GM19025 (cell line): Measurements from ENCODE around the gene FAM78A.
"Not testable (repeated sequence)": the region's sequence is repeated elsewhere in the genome, so short reads cannot be mapped to it uniquely, and the experiment has no call there.

Experiments
- ATAC-seq: cut with Tn5 transposase; IDR thresholded peaks from one replicate; pipeline ENCODE4 v1.9.1; 2021; ENCODE audit warnings: mild to moderate bottlenecking, low read depth, moderate library complexity; ENCODE audit not compliant: unreplicated experiment

The FAM78A gene

GRCh38 chr9:131282688-131283422 is 6.5 kb upstream of the FAM78A start:
- no peak for ATAC-seq

- no peak for ATAC-seq
Measured at GRCh38 chr9:131282175-131282574, 5.9 kb upstream of the FAM78A start.

GRCh38 chr9:131281119-131281965 is 5.0 kb upstream of the FAM78A start:
- ATAC-seq: no peak

GRCh38 chr9:131280660-131281059 is 4.3 kb upstream of the FAM78A start:
- ATAC-seq: no peak

GRCh38 chr9:131279863-131280570 is 3.7 kb upstream of the FAM78A start:
- ATAC-seq: no peak

- no peak for ATAC-seq
Measured at GRCh38 chr9:131279196-131279862, 3.0 kb upstream of the FAM78A start.

DNA sequence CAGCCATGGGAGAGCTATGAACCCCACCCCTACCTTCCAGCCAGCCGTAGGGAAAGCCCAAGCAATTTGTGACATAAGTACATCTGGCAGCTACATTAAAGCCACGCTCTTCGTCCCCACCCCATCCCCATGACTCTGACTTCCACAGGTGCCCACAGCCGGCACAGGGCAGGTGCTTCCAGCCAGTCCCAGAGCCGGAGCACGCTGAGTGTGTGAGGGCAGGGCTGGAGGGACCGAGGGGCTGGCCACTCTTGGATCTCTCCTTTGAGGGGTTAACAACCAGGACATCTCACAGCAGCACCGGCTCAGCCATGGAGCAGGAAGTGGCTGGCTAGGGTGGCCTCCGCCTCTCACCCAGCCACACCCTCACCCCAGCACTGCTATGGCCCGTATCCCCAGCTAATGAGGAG is 2.4 kb upstream of the FAM78A start:
- no peak for ATAC-seq

DNA sequence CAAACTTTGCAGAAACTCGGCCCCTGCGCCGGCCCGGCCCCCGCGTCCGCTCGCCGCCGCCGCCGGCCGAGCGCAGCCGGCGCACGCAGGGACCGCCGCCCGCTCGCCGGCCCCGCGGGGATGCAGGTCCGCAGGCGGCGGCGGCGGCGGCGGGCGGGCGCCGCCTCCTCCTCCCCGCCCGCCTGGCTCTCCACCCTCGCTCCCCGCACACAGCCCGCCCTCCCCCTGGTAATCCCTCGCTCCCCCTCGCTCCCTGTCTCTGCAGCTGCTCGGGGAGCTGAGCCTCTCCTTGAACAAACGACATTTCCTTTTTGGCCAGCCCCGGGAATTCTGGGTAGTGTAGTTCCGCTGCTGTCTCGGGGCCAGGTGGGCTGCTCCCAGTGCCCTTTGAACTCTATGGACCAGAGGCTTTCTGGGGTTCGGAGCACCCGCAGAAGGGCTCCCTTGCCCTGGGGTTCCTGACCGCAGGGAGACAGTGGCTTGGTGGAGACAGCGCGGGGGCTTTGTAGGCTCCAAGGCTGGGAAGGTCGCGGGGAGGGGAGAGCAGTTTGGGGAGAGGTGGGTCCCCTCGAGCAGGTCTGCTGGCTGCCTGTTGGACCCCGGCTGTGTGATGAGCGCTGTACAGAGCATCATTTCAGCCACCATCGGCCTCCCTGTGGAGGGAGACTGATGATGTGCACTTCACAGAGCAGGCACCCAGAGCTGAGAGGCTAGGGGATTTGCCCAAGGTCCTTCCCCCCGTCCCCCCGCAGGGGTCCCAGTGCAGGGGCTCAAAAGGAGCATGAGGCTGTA is 1.8 kb upstream of the FAM78A start:
- no peak for ATAC-seq

GRCh38 chr9:131277287-131277909 is 1.1 kb upstream of the FAM78A start:
- no peak for ATAC-seq

DNA sequence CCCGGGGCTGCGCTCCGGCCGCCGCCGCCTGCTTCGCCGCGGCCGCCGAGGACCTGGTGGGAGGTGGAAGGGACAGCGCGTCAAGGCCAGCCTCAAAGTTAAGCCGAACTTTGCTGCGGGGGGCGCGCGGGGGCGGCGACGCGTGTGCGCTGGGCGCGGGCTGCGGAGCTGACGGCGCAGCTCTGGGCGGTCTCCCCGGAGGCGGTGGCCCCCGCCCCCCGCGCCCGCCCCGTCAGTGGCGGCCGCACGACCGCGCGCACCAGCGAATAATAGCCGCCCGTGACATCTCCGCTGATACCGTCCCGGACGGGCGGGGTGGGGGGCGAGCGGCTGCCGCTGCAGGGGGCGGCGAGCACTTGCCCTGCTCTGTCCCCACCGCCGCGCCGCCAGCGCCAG is 579 bp upstream of the FAM78A start:
- ATAC-seq: no peak

DNA sequence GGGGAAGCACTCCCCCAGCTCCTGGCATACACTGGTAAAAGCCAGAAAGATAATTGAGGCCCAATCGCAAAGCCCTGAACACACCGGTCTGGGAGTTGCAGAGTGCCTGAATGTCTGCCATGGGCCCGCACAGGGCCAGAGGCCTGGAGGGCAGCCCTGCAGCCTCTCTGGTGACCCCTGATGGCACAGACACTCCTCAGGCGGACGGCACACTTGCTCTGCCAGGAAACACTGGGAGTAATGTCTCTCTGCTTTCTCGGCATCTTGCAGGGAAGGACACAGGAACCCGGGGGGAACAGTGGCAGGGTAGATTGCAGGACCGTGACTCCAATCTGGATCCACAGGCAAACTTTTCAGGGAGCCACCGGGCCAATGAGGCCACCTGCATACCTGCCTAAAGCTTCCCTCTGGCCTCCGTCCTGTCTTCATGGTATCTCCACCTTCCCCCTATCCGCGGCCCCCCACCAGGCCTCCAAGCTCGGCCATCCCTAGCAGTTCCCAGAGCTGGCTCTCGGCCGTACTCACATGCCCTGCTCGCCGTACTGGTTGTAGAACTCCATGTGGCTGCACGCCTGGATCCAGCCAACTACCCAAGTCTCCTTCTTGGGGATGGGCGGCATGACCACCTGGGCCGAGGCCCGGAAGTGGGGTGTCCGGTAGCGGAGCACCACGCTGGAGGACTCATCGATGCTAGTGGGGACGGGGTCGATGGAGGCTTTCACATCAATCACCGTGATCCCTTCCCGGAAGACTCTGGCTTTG is 797 bp downstream of the FAM78A start:
- ATAC-seq: no peak

DNA sequence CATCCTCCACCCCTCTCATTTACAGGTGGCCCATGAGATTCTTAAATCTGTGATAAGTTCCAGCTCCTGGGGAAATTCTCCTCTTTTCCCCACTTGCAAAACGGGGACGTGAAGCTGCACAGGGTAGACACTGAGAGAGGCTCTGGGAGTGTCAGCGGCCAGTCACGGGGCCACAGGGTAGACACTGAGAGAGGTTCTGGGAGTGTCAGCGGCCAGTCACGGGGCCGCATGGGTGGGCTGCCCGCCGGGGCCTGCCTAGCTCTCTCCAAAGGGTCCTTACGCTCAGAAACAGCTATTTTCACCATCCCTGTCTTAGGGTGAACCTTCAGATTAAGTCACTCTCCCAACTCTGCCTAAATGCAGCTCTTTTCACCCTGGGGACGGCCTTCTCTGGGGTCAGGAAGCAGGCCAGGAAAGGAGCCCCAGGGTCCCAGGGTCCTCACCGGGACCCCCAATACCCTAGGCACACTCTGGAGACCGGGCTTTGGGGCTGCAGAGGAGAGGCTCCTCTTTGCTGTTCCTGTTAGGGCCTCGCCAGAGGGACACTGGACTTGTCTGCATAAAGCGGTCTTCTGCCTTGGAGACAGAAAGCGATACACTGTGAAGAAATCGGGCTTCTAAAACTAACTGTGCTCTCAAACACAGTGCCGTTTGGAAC is 1.5 kb downstream of the FAM78A start:
- no peak for ATAC-seq

- no peak for ATAC-seq
Measured at GRCh38 chr9:131273856-131274673, 2.2 kb downstream of the FAM78A start.

- no peak for ATAC-seq
Measured at GRCh38 chr9:131273146-131273855, 3.0 kb downstream of the FAM78A start.

- no peak for ATAC-seq
Measured at GRCh38 chr9:131272212-131272611, 4.1 kb downstream of the FAM78A start.

DNA sequence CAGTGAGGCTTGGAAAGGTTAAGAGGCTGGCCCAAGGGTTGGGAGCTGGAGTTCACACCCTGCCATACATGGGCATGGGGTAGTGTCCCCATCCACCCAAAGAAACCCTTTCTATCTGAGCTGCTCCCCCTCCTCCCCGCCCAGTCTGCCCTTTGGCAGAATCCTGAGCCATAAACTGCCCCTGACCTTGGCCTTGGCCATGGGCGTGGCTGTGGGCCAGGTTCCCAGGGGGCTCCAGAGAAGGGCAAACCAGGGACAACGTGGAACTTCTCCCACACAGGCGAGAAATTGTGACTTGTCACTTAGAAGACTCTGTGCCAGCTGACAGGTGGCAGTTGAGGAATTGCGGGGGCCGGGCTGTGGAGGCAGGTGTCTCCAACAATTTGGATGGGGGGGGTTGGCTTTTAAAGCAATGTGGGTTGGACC is 4.8 kb downstream of the FAM78A start:
- no peak for ATAC-seq

- not testable (repeated sequence) for ATAC-seq
Measured at GRCh38 chr9:131271016-131271273, 5.4 kb downstream of the FAM78A start.
